ENCODE measurements around the gene CALCOCO2. TPM values are rescaled to one million over a fixed set of nuclear protein-coding genes. Genes with fewer than 3 reads are reported as not detected.
A peak's percentile ranks its signal among the peaks of the same experiment; 100 is the strongest.
"Not testable (repeated sequence)": the region's sequence is repeated elsewhere in the genome, so short reads cannot be mapped to it uniquely, and the experiment has no call there.

Gene CALCOCO2
- total RNA-seq, 1 donor from 2014 or later, result 34.9 TPM

- H3K4me1 ChIP-seq, result peaks cover 21 to 55% of the 10 kb centered on the region in 2 donors
- no peak for TF ChIP-seq CTCF (IDR thresholded peaks at IDR 0.05)
- DNase-seq (ENCODE audit: low spot score in 2 of 2), result no peak
- H3K9me3 ChIP-seq, result no peaks in the 10 kb centered on the region
- no peaks in the 10 kb centered on the region for H3K36me3 ChIP-seq
- H3K27me3 ChIP-seq, result no peaks in the 10 kb centered on the region
- peak overlapping the region in 1 of 2 donors; percentile 3 for H3K27ac ChIP-seq
- intact Hi-C loops (cut with DNase I), result no loop called here
- H3K4me3 ChIP-seq, result no peak overlapping the region
Measured at GRCh38 chr17:48835971-48836370, 5.1 kb downstream of the CALCOCO2 start.

- H3K4me3 ChIP-seq; H3K27me3 ChIP-seq; H3K27ac ChIP-seq; intact Hi-C loops (cut with DNase I); DNase-seq (ENCODE audit: low spot score in 2 of 2); H3K36me3 ChIP-seq; H3K9me3 ChIP-seq: not testable (repeated sequence)
- H3K4me1 ChIP-seq, result peaks cover 15 to 57% of the 10 kb centered on the region in 2 donors
Measured at GRCh38 chr17:48837458-48837857, 6.6 kb downstream of the CALCOCO2 start.

- peak overlapping the region; percentile 34 to 53 for H3K4me3 ChIP-seq
- no peak for DNase-seq (ENCODE audit: low spot score in 2 of 2)
Measured at GRCh38 chr17:48840441-48840840, 9.6 kb downstream of the CALCOCO2 start.

GRCh38 chr17:48841395-48841831 lies 10.6 kb downstream of the CALCOCO2 start:
- peaks cover 29 to 39% of the 10 kb centered on the region in 2 donors for H3K36me3 ChIP-seq
- no peak for TF ChIP-seq CTCF (IDR thresholded peaks at IDR 0.05)
- peak overlapping the region; percentile 34 to 53 for H3K4me3 ChIP-seq
- DNase-seq (ENCODE audit: low spot score in 2 of 2), result no peak
- intact Hi-C loops (cut with DNase I), result no loop called here
- no peaks in the 10 kb centered on the region for H3K27me3 ChIP-seq
- H3K27ac ChIP-seq, result peak overlapping the region; percentile 79 to 86
- peaks cover 13 to 52% of the 10 kb centered on the region in 2 donors for H3K4me1 ChIP-seq
- no peaks in the 10 kb centered on the region for H3K9me3 ChIP-seq

More at GRCh38 chr17:48840441-48840840, 9.6 kb downstream of the CALCOCO2 start:
- Histone ChIP-seq H3K9me3 (no peaks in the 10 kb centered on the region), H3K27me3 (no peaks in the 10 kb centered on the region), H3K4me1 (peaks cover 13 to 58% of the 10 kb centered on the region in 2 donors), H3K36me3 (peaks cover 19 to 30% of the 10 kb centered on the region in 2 donors), H3K27ac (peak overlapping the region; percentile 79 to 86)
- TF ChIP-seq CTCF (IDR thresholded peaks at IDR 0.05), result no peak
- intact Hi-C loops (cut with DNase I), result no loop called here

GRCh38 chr17:48842746-48843145 lies 11.9 kb downstream of the CALCOCO2 start:
- peaks cover 13 to 43% of the 10 kb centered on the region in 2 donors for H3K4me1 ChIP-seq
- peak overlapping the region; percentile 79 to 86 for H3K27ac ChIP-seq

More at GRCh38 chr17:48842746-48843145, 11.9 kb downstream of the CALCOCO2 start:
- Histone ChIP-seq H3K36me3 (peaks cover 39 to 53% of the 10 kb centered on the region in 2 donors), H3K4me3 (peak overlapping the region in 1 of 2 donors; percentile 53), H3K27me3 (no peaks in the 10 kb centered on the region), H3K9me3 (no peaks in the 10 kb centered on the region)
- intact Hi-C loops (cut with DNase I), result no loop called here
- no peak for TF ChIP-seq CTCF (IDR thresholded peaks at IDR 0.05)
- DNase-seq (ENCODE audit: low spot score in 2 of 2), result no peak

Measured in ascending aorta (tissue), 2 donors.